HEK293 (cell line): ENCODE results near the gene PLSCR1.

Experiments used
- OSR2 ChIP-seq: fragments of 450-650 bp; formaldehyde crosslinking; IDR thresholded peaks from 2 replicates; pipeline ENCODE4 v1.5.1; 2016; ENCODE audit warnings: missing biosample characterization, missing genetic modification characterization
- SP7 ChIP-seq: fragments of 450-650 bp; formaldehyde crosslinking; IDR thresholded peaks from 2 replicates; pipeline ENCODE4 v1.5.1; 2016; ENCODE audit warnings: missing biosample characterization, missing genetic modification characterization
- ZNF292 ChIP-seq: fragments of 450-650 bp; formaldehyde crosslinking; IDR thresholded peaks from 2 replicates; pipeline ENCODE4 v1.5.1; 2016; ENCODE audit warnings: low read depth, missing biosample characterization, missing genetic modification characterization, borderline replicate concordance
- ZSCAN18 ChIP-seq: fragments of 450-650 bp; formaldehyde crosslinking; IDR thresholded peaks from 2 replicates; pipeline ENCODE4 v1.5.1; 2016; ENCODE audit warnings: missing biosample characterization, missing genetic modification characterization

GRCh38 chr3:146581951-146582467 is 37.6 kb upstream of the PLSCR1 start:
- TF ChIP-seq OSR2 (tag by site-specific recombination), result no peak
- no peak for TF ChIP-seq ZNF292
- no peak for TF ChIP-seq ZSCAN18 (tag by site-specific recombination)
- no peak for TF ChIP-seq SP7 (tag by site-specific recombination)
